ENCODE results near the gene BCAS3.

BCAS3 gene

GRCh38 chr17:61245706-61246135, 568.1 kb downstream of the BCAS3 start:
- TF ChIP-seq, protein P1, sequence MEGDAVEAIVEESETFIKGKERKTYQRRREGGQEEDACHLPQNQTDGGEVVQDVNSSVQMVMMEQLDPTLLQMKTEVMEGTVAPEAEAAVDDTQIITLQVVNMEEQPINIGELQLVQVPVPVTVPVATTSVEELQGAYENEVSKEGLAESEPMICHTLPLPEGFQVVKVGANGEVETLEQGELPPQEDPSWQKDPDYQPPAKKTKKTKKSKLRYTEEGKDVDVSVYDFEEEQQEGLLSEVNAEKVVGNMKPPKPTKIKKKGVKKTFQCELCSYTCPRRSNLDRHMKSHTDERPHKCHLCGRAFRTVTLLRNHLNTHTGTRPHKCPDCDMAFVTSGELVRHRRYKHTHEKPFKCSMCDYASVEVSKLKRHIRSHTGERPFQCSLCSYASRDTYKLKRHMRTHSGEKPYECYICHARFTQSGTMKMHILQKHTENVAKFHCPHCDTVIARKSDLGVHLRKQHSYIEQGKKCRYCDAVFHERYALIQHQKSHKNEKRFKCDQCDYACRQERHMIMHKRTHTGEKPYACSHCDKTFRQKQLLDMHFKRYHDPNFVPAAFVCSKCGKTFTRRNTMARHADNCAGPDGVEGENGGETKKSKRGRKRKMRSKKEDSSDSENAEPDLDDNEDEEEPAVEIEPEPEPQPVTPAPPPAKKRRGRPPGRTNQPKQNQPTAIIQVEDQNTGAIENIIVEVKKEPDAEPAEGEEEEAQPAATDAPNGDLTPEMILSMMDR (IDR thresholded peaks at IDR 0.05): no peak

DNA sequence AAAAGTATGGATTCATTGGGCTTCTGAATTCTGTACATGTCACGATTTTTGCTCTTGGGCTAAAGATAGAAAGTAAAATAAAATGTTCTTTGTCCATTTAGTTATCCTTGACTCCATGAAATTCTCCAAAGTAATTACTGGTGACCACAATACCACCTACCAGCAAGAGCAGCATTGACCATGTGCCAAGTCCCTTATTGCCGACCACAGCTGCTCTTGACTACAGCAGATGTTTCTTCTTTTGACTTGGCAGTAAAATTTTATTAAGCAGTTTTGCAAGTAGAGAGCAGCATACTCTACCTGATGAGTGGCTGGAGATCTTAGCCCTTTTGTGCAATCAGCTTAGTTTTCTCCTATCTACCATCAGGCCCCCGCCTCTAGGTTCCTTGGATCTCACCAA, 569.8 kb downstream of the BCAS3 start:
- H3K4me3 ChIP-seq (ENCODE audit: low read depth, low read length): no peak overlapping the region
- TF ChIP-seq, protein P1 (IDR thresholded peaks at IDR 0.05): no peak
- H3K9me3 ChIP-seq (ENCODE audit: control insufficient read depth, low read length): no peaks in the 10 kb centered on the region
- H2AFZ ChIP-seq: no peak overlapping the region
- H3K27me3 ChIP-seq (ENCODE audit: control insufficient read depth, insufficient read depth, low read length): no peaks in the 10 kb centered on the region
- H3K27ac ChIP-seq: no peak overlapping the region
- no peaks in the 10 kb centered on the region for H3K79me2 ChIP-seq
- H3K36me3 ChIP-seq (ENCODE audit: control insufficient read depth, insufficient read depth, low read length): no peaks in the 10 kb centered on the region
- H3K4me2 ChIP-seq (ENCODE audit: low read length): no peak overlapping the region
- peaks cover 3% of the 10 kb centered on the region for H3K4me1 ChIP-seq
- H3K9ac ChIP-seq: no peak overlapping the region

More at GRCh38 chr17:61245706-61246135, 568.1 kb downstream of the BCAS3 start:
- no peaks in the 10 kb centered on the region for H3K79me2 ChIP-seq
- no peak overlapping the region for H3K4me3 ChIP-seq (ENCODE audit: low read depth, low read length)
- H3K27ac ChIP-seq: no peak overlapping the region
- H3K27me3 ChIP-seq (ENCODE audit: control insufficient read depth, insufficient read depth, low read length): no peaks in the 10 kb centered on the region
- H3K4me2 ChIP-seq (ENCODE audit: low read length): no peak overlapping the region
- peaks cover 3% of the 10 kb centered on the region for H3K4me1 ChIP-seq
- H3K36me3 ChIP-seq (ENCODE audit: control insufficient read depth, insufficient read depth, low read length): no peaks in the 10 kb centered on the region
- no peak overlapping the region for H3K9ac ChIP-seq
- H2AFZ ChIP-seq: no peak overlapping the region
- H3K9me3 ChIP-seq (ENCODE audit: control insufficient read depth, low read length): no peaks in the 10 kb centered on the region

GRCh38 chr17:61248399-61248798, 570.7 kb downstream of the BCAS3 start:
- Histone ChIP-seq H3K27ac (no peak overlapping the region), H3K27me3 (ENCODE audit: control insufficient read depth, insufficient read depth, low read length) (no peaks in the 10 kb centered on the region), H2AFZ (no peak overlapping the region), H3K79me2 (no peaks in the 10 kb centered on the region), H3K9me3 (ENCODE audit: control insufficient read depth, low read length) (no peaks in the 10 kb centered on the region), H3K4me3 (ENCODE audit: low read depth, low read length) (no peak overlapping the region), H3K9ac (no peak overlapping the region), H3K4me2 (ENCODE audit: low read length) (no peak overlapping the region), H3K4me1 (peaks cover 3% of the 10 kb centered on the region), H3K36me3 (ENCODE audit: control insufficient read depth, insufficient read depth, low read length) (no peaks in the 10 kb centered on the region)
- TF ChIP-seq, protein P1 (IDR thresholded peaks at IDR 0.05): no peak

DNA sequence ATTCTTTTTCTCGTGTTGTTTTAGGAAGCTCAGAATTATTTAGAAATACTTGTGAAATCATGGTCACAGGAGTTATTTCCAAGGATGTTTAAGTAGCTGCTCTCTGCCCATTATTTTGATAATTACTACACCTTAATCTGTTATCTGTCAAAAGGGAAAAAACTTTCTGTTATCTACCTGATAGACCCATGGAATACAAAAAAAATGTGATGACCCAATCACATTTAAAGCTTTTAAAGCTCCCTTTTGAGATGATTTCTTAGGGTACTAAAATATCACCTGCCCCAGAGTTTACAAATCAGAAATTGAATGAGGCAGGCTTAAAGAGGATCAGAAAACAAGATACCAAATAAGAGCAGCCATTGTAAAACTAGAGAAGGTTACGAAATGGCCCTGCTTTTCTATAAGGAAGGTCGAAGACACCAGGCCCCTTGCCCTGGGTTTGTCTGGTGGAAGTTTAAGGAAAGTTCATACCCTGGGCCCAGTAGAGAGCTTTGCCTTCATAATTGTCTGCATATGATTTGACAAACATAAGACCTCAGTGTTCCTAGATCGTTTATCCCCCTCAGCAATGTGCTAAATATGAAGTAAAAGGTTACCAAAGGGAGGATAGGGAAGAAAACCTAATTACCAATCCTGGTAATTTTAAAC, 572.1 kb downstream of the BCAS3 start:
- Histone ChIP-seq H3K4me1 (peaks cover 3% of the 10 kb centered on the region), H3K79me2 (no peaks in the 10 kb centered on the region), H3K27me3 (ENCODE audit: control insufficient read depth, insufficient read depth, low read length) (no peaks in the 10 kb centered on the region), H3K27ac (peak overlapping the region; percentile 12), H3K4me3 (ENCODE audit: low read depth, low read length) (no peak overlapping the region), H3K9ac (no peak overlapping the region), H3K4me2 (ENCODE audit: low read length) (no peak overlapping the region), H2AFZ (no peak overlapping the region), H3K36me3 (ENCODE audit: control insufficient read depth, insufficient read depth, low read length) (no peaks in the 10 kb centered on the region), H3K9me3 (ENCODE audit: control insufficient read depth, low read length) (no peaks in the 10 kb centered on the region)
- TF ChIP-seq, protein P1 (IDR thresholded peaks at IDR 0.05): no peak

DNA sequence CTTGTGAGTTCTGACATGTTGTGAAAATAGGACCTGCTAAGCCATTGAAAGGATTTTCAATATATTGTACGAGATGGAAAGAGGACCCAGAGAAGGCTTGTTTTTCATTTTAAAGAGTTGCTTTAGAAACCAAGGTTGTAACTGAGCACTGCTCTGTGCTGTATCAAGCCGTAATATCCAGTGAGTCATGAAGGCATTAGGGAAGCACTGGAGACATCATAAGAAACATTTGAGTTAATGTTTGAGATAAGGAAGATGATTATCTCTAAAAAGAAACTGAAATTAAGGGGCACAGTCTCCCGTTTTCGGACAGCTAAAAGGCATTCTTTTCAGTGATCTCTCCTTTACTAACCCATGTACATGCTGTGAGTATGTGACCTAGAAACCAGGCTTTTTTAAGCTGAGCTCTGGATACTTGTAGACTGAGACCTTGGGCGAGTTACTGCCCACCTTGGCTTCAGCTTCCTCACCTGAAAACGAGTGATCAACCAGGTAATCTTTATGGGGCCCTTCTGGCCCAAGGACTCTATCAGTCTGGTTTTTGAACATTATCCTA, 572.8 kb downstream of the BCAS3 start:
- Histone ChIP-seq H3K4me3 (ENCODE audit: low read depth, low read length) (no peak overlapping the region), H2AFZ (no peak overlapping the region), H3K9me3 (ENCODE audit: control insufficient read depth, low read length) (no peaks in the 10 kb centered on the region), H3K9ac (no peak overlapping the region), H3K27ac (peak overlapping the region; percentile 17), H3K36me3 (ENCODE audit: control insufficient read depth, insufficient read depth, low read length) (no peaks in the 10 kb centered on the region), H3K27me3 (ENCODE audit: control insufficient read depth, insufficient read depth, low read length) (no peaks in the 10 kb centered on the region), H3K79me2 (no peaks in the 10 kb centered on the region), H3K4me1 (peaks cover 3% of the 10 kb centered on the region), H3K4me2 (ENCODE audit: low read length) (no peak overlapping the region)
- TF ChIP-seq, protein P1 (IDR thresholded peaks at IDR 0.05): no peak
